HuH-7 (cell line): Measurements from ENCODE around the gene CRIP1.

ENCODE experiments used
- DNase-seq: peaks from one replicate; pipeline ENCODE4 v3.0.0; 2011; ENCODE audit warnings: low spot score

CRIP1 gene

GRCh38 chr14:105480807-105481801, 5.6 kb upstream of the CRIP1 start:
- peak; percentile 90 for DNase-seq

GRCh38 chr14:105481886-105482457, 4.7 kb upstream of the CRIP1 start:
- DNase-seq = peak; percentile 92

DNA sequence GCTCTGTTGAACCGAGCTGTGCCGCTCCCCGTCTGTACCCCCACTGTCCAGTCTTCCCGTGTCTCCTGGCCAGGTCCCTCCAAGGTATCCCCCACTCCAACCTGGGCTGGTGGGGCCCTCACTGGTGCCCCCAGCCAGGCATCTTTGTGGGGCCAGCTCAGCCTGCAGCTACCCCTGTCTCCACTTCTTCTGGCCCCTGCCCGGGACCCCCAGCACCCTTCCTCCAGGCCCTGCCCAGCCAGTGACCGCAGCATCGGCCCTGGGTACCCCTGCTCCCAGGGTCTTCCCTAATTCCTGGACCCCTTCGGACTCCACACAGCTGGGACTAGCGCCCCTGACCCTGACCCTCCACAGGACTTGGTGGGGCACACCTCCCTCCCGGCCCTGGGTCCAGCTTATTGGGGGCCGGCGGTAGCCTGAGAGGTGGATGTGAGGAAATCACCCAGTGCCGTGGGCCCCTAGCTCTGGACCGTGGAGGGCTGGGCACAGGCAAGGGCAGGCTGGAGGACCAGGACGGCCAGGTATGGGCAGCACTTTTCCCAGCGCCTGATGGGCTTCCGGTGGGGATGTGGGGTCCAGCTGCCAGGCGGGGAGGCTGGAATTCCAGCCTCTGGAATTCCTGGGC, 4.1 kb upstream of the CRIP1 start:
- DNase-seq = no peak

DNA sequence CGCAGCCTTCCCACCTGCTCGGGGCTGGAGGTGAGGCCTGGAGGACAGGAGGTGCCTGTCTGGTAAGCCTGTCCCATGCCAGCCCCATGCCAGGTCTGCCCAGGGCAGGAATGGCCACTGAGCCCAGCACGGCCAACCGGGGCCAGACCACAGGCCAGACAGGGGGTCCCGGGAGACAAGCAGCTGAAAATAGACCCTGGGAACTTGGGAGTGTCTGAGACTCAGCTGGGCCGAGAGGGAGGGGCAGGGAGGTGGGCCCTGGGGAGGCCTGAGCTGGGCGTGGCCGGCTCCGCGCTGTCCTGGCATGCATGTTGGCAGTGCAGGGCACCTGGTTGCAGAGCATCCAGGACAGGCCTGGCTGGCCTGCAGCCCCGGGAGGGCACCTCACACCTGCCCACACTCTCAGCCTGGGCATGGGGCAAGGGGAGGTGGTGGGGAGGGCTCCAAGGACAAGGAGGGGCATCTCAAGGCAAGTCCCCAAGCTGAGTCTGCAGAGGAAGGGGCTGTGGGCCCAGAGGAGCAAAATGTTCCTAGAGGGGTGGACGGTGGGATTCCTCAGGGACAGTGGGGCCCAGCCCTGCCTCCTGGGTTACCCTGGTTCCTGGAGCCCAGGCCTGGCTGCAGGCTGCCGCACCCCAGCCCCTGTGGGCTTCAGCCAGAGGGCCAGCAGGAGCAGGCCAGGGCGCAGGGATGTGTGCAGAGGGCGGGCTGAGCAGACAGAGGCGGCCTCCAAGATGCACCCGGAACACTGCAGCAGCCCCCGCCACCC, 3.2 kb upstream of the CRIP1 start:
- no peak for DNase-seq

DNA sequence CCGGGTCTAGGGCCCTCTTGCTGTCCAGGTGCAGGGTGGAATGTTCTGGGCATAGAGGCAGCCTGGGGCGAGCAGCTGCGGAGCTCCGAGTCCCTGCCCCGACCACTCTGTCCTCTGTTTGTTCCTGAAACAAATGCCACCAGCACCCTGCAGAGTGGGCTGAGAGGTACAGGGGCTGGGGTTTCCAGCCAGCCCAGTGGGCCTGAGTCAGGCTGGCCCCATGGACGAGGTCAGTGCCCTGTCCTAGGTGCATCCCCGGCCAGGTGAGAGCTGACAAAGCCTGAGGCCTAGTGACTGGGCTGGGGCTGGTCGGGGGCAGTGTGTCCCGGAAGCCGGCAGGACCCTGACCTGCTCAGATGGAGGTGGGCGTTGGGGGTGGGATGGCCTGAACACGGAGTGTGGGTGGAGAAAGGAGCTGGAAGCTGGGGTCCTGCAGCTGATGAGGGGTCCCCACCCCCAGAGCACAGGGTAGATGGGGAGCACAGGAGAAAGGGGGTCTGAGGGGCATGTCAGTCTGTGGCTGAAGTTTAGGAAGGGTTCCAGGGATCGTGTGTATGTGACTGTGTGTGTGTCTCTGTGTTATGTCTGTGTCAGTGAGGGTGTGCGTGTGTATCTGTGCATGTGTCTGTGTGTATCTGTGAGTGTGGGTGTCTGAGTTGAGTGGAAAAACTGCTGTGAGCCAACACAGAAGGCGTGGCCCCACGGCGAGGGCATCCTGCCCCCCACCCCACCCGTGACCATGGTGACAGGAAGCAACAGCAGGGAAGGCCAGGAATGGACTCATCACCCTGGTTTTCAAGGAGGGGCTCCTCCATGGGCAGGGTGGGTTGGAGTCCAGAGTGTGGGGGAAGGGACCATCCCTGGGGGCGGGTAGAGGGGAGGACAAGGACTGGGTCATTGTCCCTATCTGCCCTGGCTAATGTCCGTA, 2.4 kb upstream of the CRIP1 start:
- no peak for DNase-seq

- no peak for DNase-seq
Measured at GRCh38 chr14:105484997-105485393, 1.7 kb upstream of the CRIP1 start.

- DNase-seq = peak; percentile 88
Measured at GRCh38 chr14:105485739-105486162, 935 bp upstream of the CRIP1 start.

- no peak for DNase-seq
Measured at GRCh38 chr14:105486974-105487448, 325 bp downstream of the CRIP1 start.

DNA sequence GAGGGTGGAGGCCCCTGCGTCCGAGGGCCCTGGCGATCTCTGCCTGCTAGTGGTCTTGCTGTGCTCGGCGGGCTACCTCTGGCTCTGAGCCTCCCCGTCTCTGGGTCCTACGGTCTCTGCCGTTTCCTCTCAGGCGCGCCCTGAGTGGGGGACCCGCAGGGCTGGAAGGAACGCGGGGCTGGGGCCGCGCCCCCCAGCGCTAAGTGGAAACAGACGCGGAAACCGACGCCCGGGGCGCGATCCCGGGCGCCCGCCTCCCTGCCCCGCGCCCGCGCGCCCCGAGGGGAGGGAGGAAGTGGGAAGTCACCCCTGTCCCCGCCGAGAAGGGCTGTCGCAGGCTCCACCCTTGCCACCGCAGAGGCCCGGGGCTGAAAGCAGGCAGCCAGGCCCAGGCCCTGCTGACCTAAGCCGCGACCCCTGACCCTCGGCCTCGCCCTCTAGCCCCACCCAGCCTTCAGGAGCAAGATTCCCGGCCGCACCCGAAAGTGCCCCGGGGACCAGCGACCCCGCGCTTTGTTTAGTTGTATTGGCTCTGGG, 831 bp downstream of the CRIP1 start:
- DNase-seq = no peak

- no peak for DNase-seq
Measured at GRCh38 chr14:105487986-105488777, 1.5 kb downstream of the CRIP1 start.

DNA sequence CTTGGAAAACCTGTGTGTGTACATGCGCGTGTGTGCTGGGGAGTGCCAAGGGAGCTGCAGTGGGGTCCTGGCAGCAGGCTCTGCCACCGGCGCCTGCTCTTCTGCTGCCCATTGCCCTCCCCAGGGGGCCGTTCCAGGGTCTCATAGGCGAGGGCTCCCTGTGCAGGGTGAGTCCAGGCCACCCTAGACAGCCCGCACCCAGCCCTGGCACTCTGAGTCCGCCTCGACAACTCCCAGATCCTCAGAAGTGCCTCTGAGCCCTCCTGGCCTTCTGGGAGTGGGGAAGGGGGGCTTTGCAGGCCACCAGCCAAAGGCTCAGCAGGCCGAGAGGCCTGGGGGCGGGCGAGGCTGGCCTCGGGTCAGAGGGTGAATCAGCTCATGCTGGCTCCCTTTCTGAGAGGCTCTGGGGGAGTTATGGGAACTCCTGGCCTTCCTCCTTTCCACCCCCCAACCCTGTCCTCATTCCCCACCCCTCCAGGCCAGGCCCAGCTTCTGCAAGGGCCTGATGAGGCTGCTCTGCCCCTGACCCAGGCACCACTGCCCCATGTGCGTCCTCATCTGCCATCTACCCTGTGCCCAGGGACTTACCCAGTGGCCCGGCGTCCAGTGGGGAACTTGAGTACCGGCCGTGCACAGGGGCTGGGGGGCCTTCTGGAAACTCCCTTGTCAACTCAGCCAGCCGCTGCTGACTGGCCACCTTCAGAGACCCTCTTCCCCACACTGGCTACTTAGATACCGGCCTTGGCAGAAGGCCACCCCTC, 2.3 kb downstream of the CRIP1 start:
- DNase-seq = no peak

DNA sequence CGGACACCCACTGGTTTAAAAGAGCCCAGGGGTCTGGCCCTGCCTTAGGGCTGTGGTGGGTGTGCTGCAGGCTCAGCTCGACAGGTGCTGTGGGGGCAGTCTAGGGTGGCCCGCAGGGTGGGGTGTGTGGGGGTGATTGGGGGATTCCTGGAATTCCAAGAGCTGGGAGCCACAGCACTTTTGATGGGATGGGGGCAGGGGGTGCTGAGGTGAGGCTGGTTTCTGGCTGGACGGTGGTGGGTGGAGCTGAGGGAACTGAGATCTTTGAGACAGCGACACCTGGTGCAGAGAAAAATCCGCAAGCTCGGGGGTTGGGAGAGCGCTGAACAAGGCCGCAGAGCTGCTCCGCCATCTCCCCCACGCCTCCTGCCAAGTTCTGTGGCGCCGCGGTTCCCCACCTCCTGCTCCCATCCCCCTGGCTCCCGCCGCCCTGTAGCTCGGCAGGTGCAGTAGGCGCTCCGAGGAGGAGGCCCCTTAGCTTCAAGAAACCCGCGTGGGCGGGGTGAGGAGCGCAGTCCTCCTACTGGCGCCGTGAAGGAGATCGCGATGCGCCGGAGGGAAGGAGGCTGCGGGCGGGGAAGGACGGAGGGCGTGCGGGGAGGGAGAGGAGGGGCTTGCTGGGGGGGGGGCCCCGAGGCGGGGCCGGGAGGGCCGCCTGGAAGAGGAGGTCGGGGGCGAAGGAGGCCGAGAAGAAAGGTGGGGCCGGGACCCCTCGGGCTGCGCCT, 3.0 kb downstream of the CRIP1 start:
- peak; percentile 79 for DNase-seq

GRCh38 chr14:105490267-105490571, 3.5 kb downstream of the CRIP1 start:
- DNase-seq = no peak

GRCh38 chr14:105490572-105491365, 4.1 kb downstream of the CRIP1 start, which contains the start of gene TEDC1:
TEDC1 (plus strand) TSS chr14:105491246; CDS start chr14:105491376, 130 bp downstream.
- DNase-seq = peak; percentile 99

DNA sequence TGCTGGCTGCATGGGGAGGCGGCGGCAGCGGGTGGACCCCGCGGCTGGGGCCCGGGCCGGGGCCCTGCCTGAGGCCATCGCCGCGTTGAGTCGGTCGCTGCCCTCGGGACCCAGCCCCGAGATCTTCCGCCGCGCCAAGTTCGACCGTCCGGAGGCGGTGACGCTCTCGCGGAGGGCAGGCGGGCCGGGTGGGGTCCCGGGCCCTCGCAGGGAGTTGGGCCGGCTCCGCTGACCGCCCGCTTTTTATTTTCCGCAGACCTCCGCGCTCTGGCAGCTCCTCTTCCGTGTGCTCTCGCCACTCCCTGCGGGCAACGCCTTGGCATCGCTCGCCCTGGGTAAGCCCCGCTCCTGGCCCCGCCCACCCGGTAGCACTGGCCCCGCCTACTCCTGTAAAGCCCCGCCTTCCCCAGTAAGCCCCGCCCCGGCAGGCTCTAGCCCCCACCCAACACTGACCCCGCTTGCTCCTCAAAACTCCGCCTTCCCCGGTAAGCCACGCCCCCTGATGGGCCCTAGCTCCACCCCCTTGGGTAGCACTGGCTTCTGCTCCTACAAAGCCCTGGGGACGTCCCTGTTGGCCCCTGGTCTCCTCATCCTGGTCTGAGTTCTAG, 4.8 kb downstream of the CRIP1 start:
- peak; percentile 82 for DNase-seq

DNA sequence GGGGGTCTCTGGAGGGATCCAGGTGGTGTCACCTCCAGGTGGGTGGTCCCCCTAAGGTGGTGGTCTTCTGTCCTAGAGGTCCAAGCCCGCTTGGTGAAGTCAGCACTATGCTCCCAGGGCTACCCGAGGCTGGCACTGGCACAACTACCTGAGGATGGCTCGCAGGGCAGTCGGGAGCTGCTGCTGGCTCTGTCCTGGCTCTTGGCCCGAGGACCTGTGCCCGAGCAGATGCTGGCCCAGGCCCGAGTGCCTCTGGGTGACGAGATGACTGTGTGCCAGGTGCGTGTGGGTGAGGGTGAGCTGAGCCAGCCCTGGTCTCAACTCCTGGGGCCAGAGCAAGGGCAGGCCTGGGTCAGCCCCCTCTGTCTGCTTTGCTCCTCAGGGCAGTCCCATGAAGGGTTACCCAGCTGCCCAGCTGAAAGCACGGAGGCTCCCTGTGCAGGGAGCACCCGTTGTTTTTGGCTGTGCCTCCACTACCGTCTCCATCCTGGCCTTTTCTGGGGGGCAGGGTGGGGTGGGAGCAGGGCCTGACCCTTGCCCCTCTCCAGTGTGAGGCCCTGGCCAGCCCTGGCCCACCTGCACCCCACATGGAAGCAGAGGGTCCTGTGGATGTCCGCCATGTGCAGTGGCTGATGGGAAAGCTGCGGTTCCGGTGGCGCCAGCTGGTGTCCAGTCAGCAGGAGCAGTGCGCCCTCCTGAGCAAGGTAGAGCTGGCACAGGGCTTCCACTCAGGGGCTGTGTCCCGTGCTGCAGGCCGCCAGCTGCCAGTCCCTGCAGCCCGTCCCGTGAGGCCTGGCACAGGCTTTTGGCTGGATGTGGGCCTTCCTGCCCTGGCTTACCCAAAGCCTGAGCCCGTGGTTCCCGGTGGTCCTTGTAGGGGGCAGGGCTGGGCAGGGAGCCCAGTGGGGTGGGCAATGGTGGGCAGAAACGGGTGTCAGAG, 5.6 kb downstream of the CRIP1 start:
- DNase-seq = no peak
